ENCODE results near the gene SYNPR.
"Not testable (repeated sequence)": the region's sequence is repeated elsewhere in the genome, so short reads cannot be mapped to it uniquely, and the experiment has no call there.

SYNPR gene

DNA sequence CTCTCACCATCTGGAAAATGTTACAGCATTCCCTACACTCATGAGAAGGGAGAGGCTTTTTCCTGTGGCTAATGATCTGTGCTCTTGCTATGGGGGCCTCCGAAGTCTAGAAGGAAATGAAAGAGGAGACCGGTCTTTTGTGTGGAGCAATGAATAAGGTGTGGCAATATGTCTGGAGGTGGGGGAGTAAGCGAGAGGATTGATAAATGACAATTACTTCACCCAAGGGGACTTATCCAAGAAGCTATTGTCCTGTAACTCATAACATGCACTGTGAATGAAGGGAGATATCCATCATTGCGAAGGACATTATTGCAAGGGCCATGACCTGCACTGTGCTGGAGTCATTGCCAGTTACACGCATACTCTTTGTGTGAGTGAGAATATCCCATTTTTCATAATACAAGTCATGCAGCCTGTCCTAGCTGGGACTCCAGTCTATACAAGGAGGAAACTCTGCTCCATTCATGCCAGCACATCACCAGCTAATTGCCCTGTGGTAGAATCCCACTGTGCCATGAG lies 37.7 kb upstream of the SYNPR start:
- DNase-seq: no peak

GRCh38 chr3:63242124-63242523 lies 36.0 kb upstream of the SYNPR start:
- Histone ChIP-seq H3K4me1 (no peaks in the 10 kb centered on the region), H3K36me3 (no peaks in the 10 kb centered on the region), H3K9me3 (no peaks in the 10 kb centered on the region), H3K27me3 (no peaks in the 10 kb centered on the region), H3K4me3 (ENCODE audit: low read depth, low read length) (no peak overlapping the region)
- no peak for TF ChIP-seq CTCF (IDR thresholded peaks at IDR 0.05; ENCODE audit: low read depth, low read length)
- no peak for DNase-seq

More for the DNA sequence above, 37.7 kb upstream of the SYNPR start:
- no peaks in the 10 kb centered on the region for H3K36me3 ChIP-seq
- no peak overlapping the region for H3K4me3 ChIP-seq (ENCODE audit: low read depth, low read length)
- no peaks in the 10 kb centered on the region for H3K9me3 ChIP-seq
- H3K4me1 ChIP-seq: no peaks in the 10 kb centered on the region
- no peak for TF ChIP-seq CTCF (IDR thresholded peaks at IDR 0.05; ENCODE audit: low read depth, low read length)
- no peaks in the 10 kb centered on the region for H3K27me3 ChIP-seq

DNA sequence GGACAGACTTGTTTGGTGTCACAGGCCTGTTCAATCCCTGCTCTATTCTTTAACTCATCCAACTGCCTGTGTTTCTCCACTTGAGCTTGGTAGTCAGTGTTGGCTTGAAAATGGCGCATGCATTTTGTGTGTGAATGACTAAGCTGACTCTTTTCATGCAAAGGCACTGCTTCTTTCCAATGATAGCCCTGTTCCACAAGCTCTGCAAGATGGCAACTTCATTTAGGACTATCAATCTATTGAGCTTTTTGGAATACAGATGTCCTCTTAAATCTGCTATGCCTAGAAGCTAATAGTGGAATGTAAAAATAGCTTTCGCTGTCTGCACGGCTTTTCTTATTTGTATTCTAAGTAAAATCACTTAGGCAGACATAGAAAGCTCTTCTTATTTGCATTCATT lies 33.6 kb upstream of the SYNPR start:
- no peak for TF ChIP-seq CTCF (IDR thresholded peaks at IDR 0.05; ENCODE audit: low read depth, low read length)
- Histone ChIP-seq H3K36me3 (no peaks in the 10 kb centered on the region), H3K27me3 (no peaks in the 10 kb centered on the region), H3K9me3 (no peaks in the 10 kb centered on the region), H3K4me1 (no peaks in the 10 kb centered on the region), H3K4me3 (ENCODE audit: low read depth, low read length) (no peak overlapping the region)
- DNase-seq: no peak

GRCh38 chr3:63245726-63246241 lies 32.3 kb upstream of the SYNPR start:
- H3K27me3 ChIP-seq: no peaks in the 10 kb centered on the region
- no peak for DNase-seq
- peak; percentile 42; the same call in 1 of the 2 replicates for TF ChIP-seq CTCF (IDR thresholded peaks at IDR 0.05; ENCODE audit: low read depth, low read length)
- no peaks in the 10 kb centered on the region for H3K36me3 ChIP-seq
- H3K4me3 ChIP-seq (ENCODE audit: low read depth, low read length): no peak overlapping the region
- no peaks in the 10 kb centered on the region for H3K9me3 ChIP-seq
- H3K4me1 ChIP-seq: no peaks in the 10 kb centered on the region

DNA sequence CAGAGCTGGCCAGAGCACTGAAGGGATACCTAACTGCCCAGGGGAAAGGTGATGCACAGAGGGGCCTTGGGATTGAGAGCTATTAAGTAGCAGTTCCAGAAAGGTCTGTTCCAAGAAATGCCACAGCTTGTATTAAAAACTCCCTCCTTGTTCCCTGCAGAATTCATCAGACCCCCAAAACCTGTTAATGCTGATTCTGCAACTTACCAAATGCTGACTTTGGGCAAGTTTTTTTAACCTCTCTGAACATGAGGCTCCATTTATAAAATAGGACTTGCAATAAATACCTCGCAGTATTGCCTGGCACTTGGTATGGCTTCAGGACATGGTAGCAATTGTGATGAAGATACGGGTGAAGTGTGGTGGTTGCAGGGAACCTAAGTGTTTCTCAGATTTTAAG lies 30.1 kb upstream of the SYNPR start:
- H3K9me3 ChIP-seq: no peaks in the 10 kb centered on the region
- no peak for DNase-seq
- H3K36me3 ChIP-seq: no peaks in the 10 kb centered on the region
- H3K4me1 ChIP-seq: no peaks in the 10 kb centered on the region
- no peaks in the 10 kb centered on the region for H3K27me3 ChIP-seq
- no peak for TF ChIP-seq CTCF (IDR thresholded peaks at IDR 0.05; ENCODE audit: low read depth, low read length)
- H3K4me3 ChIP-seq (ENCODE audit: low read depth, low read length): no peak overlapping the region

DNA sequence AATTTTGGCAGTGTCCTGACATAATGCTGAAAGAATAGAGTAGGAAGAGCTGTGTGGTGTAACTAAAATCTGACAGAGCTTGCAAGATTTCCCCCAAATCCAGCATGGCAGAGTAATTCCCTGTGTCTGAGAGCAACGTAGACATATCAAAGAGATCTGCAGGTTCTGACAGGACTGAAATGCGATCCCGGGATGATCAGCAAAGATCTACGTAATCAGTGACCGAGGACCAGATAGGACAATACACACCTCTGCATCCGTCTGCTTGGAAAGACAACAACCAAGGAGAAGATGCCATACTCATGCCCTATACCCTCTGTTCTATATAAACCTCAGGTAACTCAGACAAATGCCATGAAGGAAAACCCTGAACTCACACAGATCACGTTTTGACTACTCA lies 26.6 kb upstream of the SYNPR start:
- H3K4me3 ChIP-seq (ENCODE audit: low read depth, low read length): no peak overlapping the region
- no peak for DNase-seq
- TF ChIP-seq CTCF (IDR thresholded peaks at IDR 0.05; ENCODE audit: low read depth, low read length): no peak
- no peaks in the 10 kb centered on the region for H3K36me3 ChIP-seq
- no peaks in the 10 kb centered on the region for H3K9me3 ChIP-seq
- no peaks in the 10 kb centered on the region for H3K27me3 ChIP-seq
- no peaks in the 10 kb centered on the region for H3K4me1 ChIP-seq

DNA sequence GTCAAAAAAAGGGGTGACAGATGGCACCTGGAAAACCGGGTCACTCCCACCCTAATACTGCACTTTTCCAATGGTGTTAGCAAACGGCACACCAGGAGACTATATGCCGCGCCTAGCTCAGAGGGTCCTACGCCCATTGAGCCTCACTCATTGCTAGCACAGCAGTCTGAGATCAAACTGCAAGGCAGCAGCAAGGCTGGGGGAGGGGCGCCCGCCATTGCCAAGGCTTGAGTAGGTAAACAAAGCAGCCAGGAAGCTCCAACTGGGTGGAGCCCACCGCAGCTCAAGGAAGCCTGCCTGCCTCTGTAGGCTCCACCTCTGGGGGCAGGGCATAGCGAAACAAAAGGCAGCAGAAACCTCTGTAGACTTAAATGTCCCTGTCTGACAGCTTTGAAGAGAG lies 22.3 kb upstream of the SYNPR start:
- not testable (repeated sequence) for H3K36me3 ChIP-seq; H3K9me3 ChIP-seq; H3K4me1 ChIP-seq; H3K27me3 ChIP-seq; H3K4me3 ChIP-seq (ENCODE audit: low read depth, low read length); DNase-seq

Measured in BE2C (cell line).